Gastroesophageal sphincter (tissue), 4 donors: Measurements from ENCODE around the gene PPM1H. TPM values are rescaled to one million over a fixed set of nuclear protein-coding genes. Genes with fewer than 3 reads are reported as not detected.

Source experiments
- ATAC-seq: fragments of 150-250 bp; one replicate; pipeline ENCODE4 v1.9.1; 2016; ENCODE audit warnings: mild to moderate bottlenecking, moderate library complexity
- H3K27ac ChIP-seq, 4 donors: fragments of 200-600 bp; sonication (generic) in 3 of 4; 1 replicate in 3 of 4; 2 replicates in 1 of 4; pipeline ENCODE4 v1.5.1; 2016 to 2019
- H3K27me3 ChIP-seq: fragments of 200-600 bp; sonication (generic); one replicate; pipeline ENCODE4 v1.5.1; 2019
- H3K36me3 ChIP-seq, 2 donors: fragments of 200-600 bp; sonication (generic); one replicate each; pipeline ENCODE4 v1.5.1; 2019; ENCODE audit warnings: control low read depth in 1 of 2
- H3K4me1 ChIP-seq, 3 donors: fragments of 200-600 bp; sonication (generic); 1 replicate in 2 of 3; 2 replicates in 1 of 3; pipeline ENCODE4 v1.5.1; 2016 to 2019; ENCODE audit warnings: control low read depth in 2 of 3
- H3K4me3 ChIP-seq, 2 donors: fragments of 200-600 bp; sonication (generic); one replicate each; pipeline ENCODE4 v1.5.1; 2019; ENCODE audit warnings: mild to moderate bottlenecking in 1 of 2, moderate library complexity in 1 of 2
- H3K9me3 ChIP-seq, 3 donors: fragments of 200-600 bp; sonication (generic); one replicate each; pipeline ENCODE4 v1.5.1; 2017 to 2019; ENCODE audit warnings: control low read depth in 2 of 3
- CTCF ChIP-seq, 4 experiments: fragments of 200-600 bp in 2 of 4; fragments of 450-650 bp in 2 of 4; sonication (generic) in 1 of 4; IDR thresholded peaks; one replicate each; pipeline ENCODE4 v1.5.1; 2017 to 2019; ENCODE audit warnings: antibody characterized with exemption in 4 of 4, mild to moderate bottlenecking in 2 of 4, moderate library complexity in 2 of 4
- EP300 ChIP-seq: sonication (generic); formaldehyde crosslinking; IDR thresholded peaks from one replicate; pipeline ENCODE4 v1.6.1; 2017; ENCODE audit warnings: antibody characterized with exemption, mild to moderate bottlenecking
- POLR2A ChIP-seq, 2 donors: fragments of 450-650 bp; IDR thresholded peaks; one replicate each; pipeline ENCODE4 v1.6.1; 2017; ENCODE audit warnings: antibody characterized with exemption in 2 of 2, mild to moderate bottlenecking in 2 of 2, moderate library complexity in 1 of 2
- POLR2AphosphoS5 ChIP-seq: sonication (generic); formaldehyde crosslinking; IDR thresholded peaks from one replicate; pipeline ENCODE4 v1.6.1; 2017; ENCODE audit warnings: antibody characterized with exemption
- WGBS, 2 donors: methylation state at CpG; one replicate each; pipeline ENCODE4 v1.1.5; 2018; ENCODE audit warnings: low coverage in 1 of 2; 5-methylcytosine and 5-hydroxymethylcytosine counted together
- total RNA-seq, 4 donors: library from RNA; depleted of rRNA; stranded (reverse); fragments of >200 nt; gene quantifications; one replicate each; pipeline ENCODE4 v1.1.0, GENCODE V29; 2016

The PPM1H gene
- total RNA-seq, 4 donors from 2014 or later = 1.3 to 1.9 (median 1.6) TPM

- H3K36me3 ChIP-seq = no peaks in the 10 kb centered on the region
- H3K27ac ChIP-seq = no peak overlapping the region
- TF ChIP-seq EP300 = no peak
- TF ChIP-seq POLR2AphosphoS5 = no peak
- no peak for TF ChIP-seq POLR2A (IDR thresholded peaks at IDR 0.05)
- TF ChIP-seq CTCF (IDR thresholded peaks at IDR 0.05) = no peak
- ATAC-seq = no peak
- no peak overlapping the region for H3K4me3 ChIP-seq
- H3K27me3 ChIP-seq = no peaks in the 10 kb centered on the region
- WGBS, 2 donors = 61% methylated on average over 2 of the region's 2 CpGs; no CpG with 5 or more reads in 1 of the 2 donors
- H3K4me1 ChIP-seq = peaks cover 8 to 60% (median 10%) of the 10 kb centered on the region in 3 donors
- H3K9me3 ChIP-seq = no peaks in the 10 kb centered on the region
Observed at GRCh38 chr12:62728741-62729140, 206.2 kb downstream of the PPM1H start.

- ATAC-seq = no peak
- no peaks in the 10 kb centered on the region for H3K36me3 ChIP-seq
- H3K4me3 ChIP-seq = no peak overlapping the region
- TF ChIP-seq POLR2A (IDR thresholded peaks at IDR 0.05) (no peak), POLR2AphosphoS5 (no peak), CTCF (IDR thresholded peaks at IDR 0.05) (no peak), EP300 (no peak)
- H3K27ac ChIP-seq = no peak overlapping the region
- H3K27me3 ChIP-seq = no peaks in the 10 kb centered on the region
- no peaks in the 10 kb centered on the region for H3K9me3 ChIP-seq
- WGBS, 2 donors = 93 to 98% methylated on average over 6 of the region's 6 CpGs
- peaks cover 4 to 41% (median 4%) of the 10 kb centered on the region in 3 donors for H3K4me1 ChIP-seq
Observed at GRCh38 chr12:62726471-62726980, 208.4 kb downstream of the PPM1H start.

GRCh38 chr12:62725781-62726180 lies 209.2 kb downstream of the PPM1H start:
- Histone ChIP-seq H3K27me3 (no peaks in the 10 kb centered on the region), H3K27ac (no peak overlapping the region), H3K4me1 (peaks cover 0 to 34% (median 0%) of the 10 kb centered on the region in 3 donors), H3K36me3 (no peaks in the 10 kb centered on the region), H3K4me3 (no peak overlapping the region), H3K9me3 (no peaks in the 10 kb centered on the region)
- 86 to 100% methylated on average over 1 of the region's 1 CpG for WGBS, 2 donors
- ATAC-seq = no peak
- no peak for TF ChIP-seq POLR2A (IDR thresholded peaks at IDR 0.05)
- no peak for TF ChIP-seq POLR2AphosphoS5
- TF ChIP-seq EP300 = no peak
- TF ChIP-seq CTCF (IDR thresholded peaks at IDR 0.05) = no peak

- Histone ChIP-seq H3K27me3 (no peaks in the 10 kb centered on the region), H3K27ac (peak overlapping the region in 3 of 4 donors; percentile 22 to 43 (median 25)), H3K4me1 (peaks cover 0 to 26% (median 0%) of the 10 kb centered on the region in 3 donors), H3K4me3 (no peak overlapping the region), H3K36me3 (no peaks in the 10 kb centered on the region), H3K9me3 (no peaks in the 10 kb centered on the region)
- WGBS, 2 donors = 18 to 37% methylated on average over 3 to 4 of the region's 4 CpGs
- ATAC-seq = peak; percentile 95
- peak; percentile 83 for TF ChIP-seq POLR2AphosphoS5
- no peak for TF ChIP-seq POLR2A (IDR thresholded peaks at IDR 0.05)
Observed at GRCh38 chr12:62724947-62725451, 210.0 kb downstream of the PPM1H start.

GRCh38 chr12:62724285-62724684 lies 210.7 kb downstream of the PPM1H start:
- Histone ChIP-seq H3K27ac (peak overlapping the region in 1 of 4 donors; percentile 25), H3K36me3 (no peaks in the 10 kb centered on the region), H3K27me3 (no peaks in the 10 kb centered on the region), H3K4me3 (no peak overlapping the region), H3K9me3 (no peaks in the 10 kb centered on the region), H3K4me1 (peaks cover 0 to 19% (median 0%) of the 10 kb centered on the region in 3 donors)
- WGBS, 2 donors = 96 to 100% methylated on average over 3 of the region's 3 CpGs
- TF ChIP-seq POLR2A (IDR thresholded peaks at IDR 0.05) (no peak), POLR2AphosphoS5 (no peak), CTCF (IDR thresholded peaks at IDR 0.05) (no peak), EP300 (no peak)
- ATAC-seq = no peak
